HepG2 (cell line): ENCODE data around the gene DPP7. TPM values are rescaled to one million over a fixed set of nuclear protein-coding genes. Genes with fewer than 3 reads are reported as not detected.

Source experiments
- CSRNP2 ChIP-seq: sonication (generic); formaldehyde crosslinking; conservative IDR thresholded peaks from 2 replicates; pipeline ENCODE4 v1.8.0; 2022; ENCODE audit warnings: low read depth, missing genetic modification reagents
- HOMEZ ChIP-seq: IDR thresholded peaks from 2 replicates; pipeline ENCODE4 v1.6.1; 2016; ENCODE audit warnings: low read depth
- PLSCR1 ChIP-seq: sonication (generic); formaldehyde crosslinking; IDR thresholded peaks from 2 replicates; pipeline ENCODE4 v1.5.0; 2020; ENCODE audit warnings: missing genetic modification reagents, mild to moderate bottlenecking, borderline replicate concordance
- REST ChIP-seq, 2 experiments: IDR thresholded peaks; 2 replicates each; pipeline ENCODE4 v1.6.1; 2011 to 2012; ENCODE audit warnings: low read length in 2 of 2, borderline replicate concordance in 1 of 2, low read depth in 1 of 2, mild to moderate bottlenecking in 1 of 2, moderate library complexity in 1 of 2
- ZNF607 ChIP-seq: sonication (generic); formaldehyde crosslinking; IDR thresholded peaks from 2 replicates; pipeline ENCODE4 v1.5.1; 2020; ENCODE audit warnings: missing genetic modification reagents, mild to moderate bottlenecking, borderline replicate concordance
- ZNF644 ChIP-seq: IDR thresholded peaks from 2 replicates; pipeline ENCODE4 v1.6.1; 2016; ENCODE audit warnings: low read depth
- ZNF687 ChIP-seq: sonication (generic); formaldehyde crosslinking; IDR thresholded peaks from 2 replicates; pipeline ENCODE4 v1.5.1; 2020; ENCODE audit warnings: mild to moderate bottlenecking, missing genetic modification reagents, moderate library complexity
- polyA plus RNA-seq, 8 experiments: library from polyadenylated mRNA; depleted of rRNA in 3 of 8; stranded (reverse) in 7 of 8; unstranded in 1 of 8; fragments of >200 nt; fragmentation: Illumina TruSeq in 4 of 8; extraction: Trizol in 4 of 8; gene quantifications; 2 replicates each; pipeline versions ENCODE4 v1.2.1 to v1.2.3, GENCODE V29; 2011 to 2016; ENCODE audit warnings: low read depth in 4 of 8, missing spikeins in 1 of 8, mixed read lengths in 1 of 8; ENCODE audit not compliant: insufficient read depth in 1 of 8
- total RNA-seq, 5 experiments: library from RNA; depleted of rRNA; stranded (reverse); fragments of >200 nt; fragmentation: Illumina TruSeq; extraction: Trizol; gene quantifications; 2 replicates each; pipeline ENCODE4 v1.2.3, GENCODE V29; 2016; ENCODE audit warnings: low read depth in 1 of 5

DPP7 gene
- total and polyA plus RNA-seq, 2 of the 13 experiments (the other 11 are each of a cell fraction or from before 2014, with no cell fraction given), result 1.2 to 4.5 TPM

- TF ChIP-seq ZNF644 (CRISPR knock-in tag) (no peak), HOMEZ (CRISPR knock-in tag) (no peak), CSRNP2 (CRISPR knock-in tag) (no peak), ZNF687 (CRISPR knock-in tag) (peak; percentile 87), ZNF607 (CRISPR knock-in tag) (peak; percentile 65; the same call in 1 of the 2 replicates), REST (IDR thresholded peaks at IDR 0.05; ENCODE audit: borderline replicate concordance in 1 of 2, low read depth in 1 of 2, low read length in 2 of 2) (peak in 1 of 2 experiments; percentile 71; a peak in 1 of 4 replicates), PLSCR1 (CRISPR knock-in tag) (no peak)
Measured at GRCh38 chr9:137129456-137130175, 15.1 kb upstream of the DPP7 start (continued).
